PFSK-1 (cell line): ENCODE measurements around the gene USP19.

ENCODE experiments used
- FOXP2 ChIP-seq: optimal IDR thresholded peaks from 2 replicates; pipeline ENCODE3; 2011; ENCODE audit warnings: borderline replicate concordance, control low read depth, inconsistent platforms; ENCODE audit not compliant: insufficient read depth; ENCODE audit errors: extremely low read length, extremely low read depth
- POLR2AphosphoS5 ChIP-seq: IDR thresholded peaks from 2 replicates; pipeline ENCODE4 v1.6.1; 2012; ENCODE audit warnings: low read depth, mild to moderate bottlenecking, control low read depth, low read length, moderate library complexity
- SIN3A ChIP-seq: IDR thresholded peaks from 2 replicates; pipeline ENCODE4 v1.6.1; 2012; ENCODE audit warnings: mild to moderate bottlenecking, low read length, moderate library complexity, borderline replicate concordance; ENCODE audit not compliant: insufficient read depth
- TAF1 ChIP-seq: IDR thresholded peaks from 2 replicates; pipeline ENCODE4 v1.6.1; 2012; ENCODE audit warnings: low read length, control low read depth, borderline replicate concordance; ENCODE audit not compliant: insufficient read depth
- TF ChIP-seq, protein P1 (sequence below), 2 experiments: IDR thresholded peaks; 2 replicates each; pipeline versions ENCODE4 v1.6.1 to v1.8.0; 2011 to 2012; ENCODE audit warnings: low read depth in 2 of 2, low read length in 2 of 2, control low read depth in 1 of 2, inconsistent platforms in 1 of 2, mild to moderate bottlenecking in 1 of 2, moderate library complexity in 1 of 2; ENCODE audit not compliant: insufficient read depth in 1 of 2

GRCh38 chr3:49148159-49148558 is 27.5 kb upstream of the USP19 start:
- TF ChIP-seq POLR2AphosphoS5 = no peak
- TF ChIP-seq TAF1 = no peak
- no peak for TF ChIP-seq SIN3A
- TF ChIP-seq, protein P1, sequence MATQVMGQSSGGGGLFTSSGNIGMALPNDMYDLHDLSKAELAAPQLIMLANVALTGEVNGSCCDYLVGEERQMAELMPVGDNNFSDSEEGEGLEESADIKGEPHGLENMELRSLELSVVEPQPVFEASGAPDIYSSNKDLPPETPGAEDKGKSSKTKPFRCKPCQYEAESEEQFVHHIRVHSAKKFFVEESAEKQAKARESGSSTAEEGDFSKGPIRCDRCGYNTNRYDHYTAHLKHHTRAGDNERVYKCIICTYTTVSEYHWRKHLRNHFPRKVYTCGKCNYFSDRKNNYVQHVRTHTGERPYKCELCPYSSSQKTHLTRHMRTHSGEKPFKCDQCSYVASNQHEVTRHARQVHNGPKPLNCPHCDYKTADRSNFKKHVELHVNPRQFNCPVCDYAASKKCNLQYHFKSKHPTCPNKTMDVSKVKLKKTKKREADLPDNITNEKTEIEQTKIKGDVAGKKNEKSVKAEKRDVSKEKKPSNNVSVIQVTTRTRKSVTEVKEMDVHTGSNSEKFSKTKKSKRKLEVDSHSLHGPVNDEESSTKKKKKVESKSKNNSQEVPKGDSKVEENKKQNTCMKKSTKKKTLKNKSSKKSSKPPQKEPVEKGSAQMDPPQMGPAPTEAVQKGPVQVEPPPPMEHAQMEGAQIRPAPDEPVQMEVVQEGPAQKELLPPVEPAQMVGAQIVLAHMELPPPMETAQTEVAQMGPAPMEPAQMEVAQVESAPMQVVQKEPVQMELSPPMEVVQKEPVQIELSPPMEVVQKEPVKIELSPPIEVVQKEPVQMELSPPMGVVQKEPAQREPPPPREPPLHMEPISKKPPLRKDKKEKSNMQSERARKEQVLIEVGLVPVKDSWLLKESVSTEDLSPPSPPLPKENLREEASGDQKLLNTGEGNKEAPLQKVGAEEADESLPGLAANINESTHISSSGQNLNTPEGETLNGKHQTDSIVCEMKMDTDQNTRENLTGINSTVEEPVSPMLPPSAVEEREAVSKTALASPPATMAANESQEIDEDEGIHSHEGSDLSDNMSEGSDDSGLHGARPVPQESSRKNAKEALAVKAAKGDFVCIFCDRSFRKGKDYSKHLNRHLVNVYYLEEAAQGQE (IDR thresholded peaks at IDR 0.05; ENCODE audit: insufficient read depth in 1 of 2, low read depth in 2 of 2, low read length in 2 of 2) = no peak
- TF ChIP-seq FOXP2 = no peak
